HG03139 (cell line): Measurements from ENCODE around the gene PRR15L.

ENCODE experiments used
- ATAC-seq: cut with Tn5 transposase; IDR thresholded peaks from one replicate; pipeline ENCODE4 v1.9.1; 2021; ENCODE audit not compliant: unreplicated experiment

PRR15L gene

GRCh38 chr17:47907932-47908562 is 49.6 kb downstream of the PRR15L start:
- ATAC-seq = no peak

DNA sequence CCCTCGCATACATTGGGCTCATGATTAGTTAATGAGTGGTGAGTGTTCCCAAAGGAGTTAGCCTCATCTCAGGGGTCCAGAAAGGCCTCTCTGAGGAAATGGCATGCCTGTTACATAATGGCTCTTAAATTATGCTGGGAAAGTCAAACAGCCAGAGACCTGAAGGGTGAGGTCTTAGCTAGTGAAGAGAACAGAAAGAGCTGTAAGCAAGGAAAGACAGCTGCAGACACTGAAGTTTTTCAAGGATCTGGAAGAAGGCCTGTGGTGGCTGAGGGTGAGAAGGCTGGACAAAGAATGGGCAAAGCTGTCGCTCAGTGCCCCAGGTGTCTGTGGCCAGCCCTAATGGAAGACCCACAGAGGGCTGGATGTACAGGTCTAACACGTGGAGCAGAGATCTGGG is 51.2 kb downstream of the PRR15L start:
- no peak for ATAC-seq

DNA sequence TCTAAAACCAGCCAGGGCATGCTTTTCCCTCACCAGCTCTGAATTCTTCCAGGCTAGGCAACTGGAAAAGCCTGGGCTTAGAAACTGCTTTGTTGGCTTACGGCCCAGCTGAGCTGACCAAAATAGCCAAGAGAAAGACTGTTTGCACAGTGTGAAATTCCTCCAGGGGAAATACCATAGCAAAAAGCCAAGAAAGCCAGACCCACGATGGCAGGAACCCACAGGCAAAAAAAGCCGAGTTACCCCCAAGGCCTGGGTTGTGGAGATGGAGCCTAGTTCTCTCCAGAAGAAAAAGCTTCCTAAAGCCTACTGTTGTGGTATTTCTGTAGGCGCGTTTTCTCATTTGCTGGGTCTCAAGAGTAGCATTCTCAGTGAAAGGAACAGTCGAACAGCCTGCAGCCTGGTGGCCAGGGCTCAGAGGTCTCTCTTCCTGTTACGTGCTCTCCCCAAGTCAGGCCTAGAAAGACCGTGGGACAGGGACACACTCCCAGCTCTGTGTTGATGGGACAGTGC is 52.4 kb downstream of the PRR15L start:
- ATAC-seq = no peak

GRCh38 chr17:47902039-47902744 is 55.5 kb downstream of the PRR15L start:
- no peak for ATAC-seq
